Measurements from ENCODE around the gene OPN3.

The OPN3 gene

GRCh38 chr1:241617426-241617825, 22.7 kb downstream of the OPN3 start:
- no peak overlapping the region for H3K27ac Mint-ChIP-seq
- CTCF ChIA-PET: interaction anchor here (0.9 to 1.2 kb wide), 2 partner anchors 10 to 225 kb away, joined by 5 to 6 read pairs; no protein-coding TSS in a partner anchor
- H3K4me1 Mint-ChIP-seq: no peaks in the 10 kb centered on the region
- no peaks in the 10 kb centered on the region for H3K9me3 Mint-ChIP-seq
- H3K27me3 Mint-ChIP-seq: no peaks in the 10 kb centered on the region
- H3K4me3 Mint-ChIP-seq: no peak overlapping the region
- no peak for DNase-seq
- H3K36me3 Mint-ChIP-seq: no peaks in the 10 kb centered on the region

GRCh38 chr1:241615043-241615974, 24.9 kb downstream of the OPN3 start:
- no peaks in the 10 kb centered on the region for H3K36me3 Mint-ChIP-seq
- H3K27ac Mint-ChIP-seq: no peak overlapping the region
- no peak overlapping the region for H3K4me3 Mint-ChIP-seq
- no peak for DNase-seq
- H3K4me1 Mint-ChIP-seq: no peaks in the 10 kb centered on the region
- H3K9me3 Mint-ChIP-seq: no peaks in the 10 kb centered on the region
- CTCF ChIA-PET: no interaction called here
- H3K27me3 Mint-ChIP-seq: no peaks in the 10 kb centered on the region

GRCh38 chr1:241614572-241614971, 25.6 kb downstream of the OPN3 start:
- no peak overlapping the region for H3K4me3 Mint-ChIP-seq
- no peaks in the 10 kb centered on the region for H3K27me3 Mint-ChIP-seq
- H3K36me3 Mint-ChIP-seq: no peaks in the 10 kb centered on the region
- H3K4me1 Mint-ChIP-seq: no peaks in the 10 kb centered on the region
- no peaks in the 10 kb centered on the region for H3K9me3 Mint-ChIP-seq
- CTCF ChIA-PET: no interaction called here
- DNase-seq: no peak
- H3K27ac Mint-ChIP-seq: no peak overlapping the region

- Mint-ChIP-seq H3K4me3 (no peak overlapping the region), H3K27ac (no peak overlapping the region), H3K4me1 (no peaks in the 10 kb centered on the region), H3K36me3 (no peaks in the 10 kb centered on the region), H3K27me3 (no peaks in the 10 kb centered on the region), H3K9me3 (no peaks in the 10 kb centered on the region)
- DNase-seq: no peak
- CTCF ChIA-PET: no interaction called here
Measured at GRCh38 chr1:241614144-241614543, 26.0 kb downstream of the OPN3 start.

- no peaks in the 10 kb centered on the region for H3K27me3 Mint-ChIP-seq
- DNase-seq: no peak
- no peaks in the 10 kb centered on the region for H3K4me1 Mint-ChIP-seq
- H3K9me3 Mint-ChIP-seq: no peaks in the 10 kb centered on the region
- H3K4me3 Mint-ChIP-seq: no peak overlapping the region
- CTCF ChIA-PET: interaction anchor here (0.6 to 2.8 kb wide), 6 partner anchors 14 to 403 kb away, joined by 3 to 26 read pairs (median 3); partner anchors contain the start of gene MAP1LC3C
- H3K36me3 Mint-ChIP-seq: no peaks in the 10 kb centered on the region
- H3K27ac Mint-ChIP-seq: no peak overlapping the region
Measured at GRCh38 chr1:241612533-241613477, 27.4 kb downstream of the OPN3 start.

GRCh38 chr1:241611736-241612135, 28.4 kb downstream of the OPN3 start:
- CTCF ChIA-PET: interaction anchor here (0.6 to 3.4 kb wide), 19 partner anchors 9 to 388 kb away, joined by 3 to 26 read pairs (median 4); partner anchors contain the start of genes KMO and MAP1LC3C

GRCh38 chr1:241611063-241611462, 29.1 kb downstream of the OPN3 start:
- no peaks in the 10 kb centered on the region for H3K9me3 Mint-ChIP-seq
- H3K36me3 Mint-ChIP-seq: no peaks in the 10 kb centered on the region
- peak; percentile 25 for DNase-seq
- no peaks in the 10 kb centered on the region for H3K27me3 Mint-ChIP-seq
- no peak overlapping the region for H3K4me3 Mint-ChIP-seq
- H3K4me1 Mint-ChIP-seq: no peaks in the 10 kb centered on the region
- CTCF ChIA-PET: interaction anchor here (0.6 to 3.4 kb wide), 26 partner anchors 8 to 389 kb away, joined by 3 to 26 read pairs (median 4); partner anchors contain the start of genes EXO1, KMO and MAP1LC3C
- no peak overlapping the region for H3K27ac Mint-ChIP-seq

More at GRCh38 chr1:241611736-241612135, 28.4 kb downstream of the OPN3 start:
- no peak for DNase-seq
- Mint-ChIP-seq H3K4me1 (no peaks in the 10 kb centered on the region), H3K27me3 (no peaks in the 10 kb centered on the region), H3K27ac (no peak overlapping the region), H3K9me3 (no peaks in the 10 kb centered on the region), H3K4me3 (no peak overlapping the region), H3K36me3 (no peaks in the 10 kb centered on the region)

- no peak overlapping the region for H3K27ac Mint-ChIP-seq
- DNase-seq: no peak
- no peaks in the 10 kb centered on the region for H3K36me3 Mint-ChIP-seq
- no peak overlapping the region for H3K4me3 Mint-ChIP-seq
- no peaks in the 10 kb centered on the region for H3K27me3 Mint-ChIP-seq
- no peaks in the 10 kb centered on the region for H3K9me3 Mint-ChIP-seq
- no peaks in the 10 kb centered on the region for H3K4me1 Mint-ChIP-seq
- CTCF ChIA-PET: interaction anchor here (0.6 to 3.4 kb wide), 25 partner anchors 7 to 390 kb away, joined by 3 to 26 read pairs (median 4); partner anchors contain the start of genes EXO1, KMO and MAP1LC3C
Measured at GRCh38 chr1:241610056-241610815, 29.9 kb downstream of the OPN3 start.

- Mint-ChIP-seq H3K36me3 (no peaks in the 10 kb centered on the region), H3K9me3 (no peaks in the 10 kb centered on the region), H3K4me3 (no peak overlapping the region), H3K27me3 (no peaks in the 10 kb centered on the region), H3K27ac (no peak overlapping the region), H3K4me1 (no peaks in the 10 kb centered on the region)
- CTCF ChIA-PET: interaction anchor here (2.2 to 3.4 kb wide), 2 partner anchors 13 to 19 kb away, joined by 8 to 22 read pairs; no protein-coding TSS in a partner anchor
- DNase-seq: no peak
Measured at GRCh38 chr1:241608379-241609033, 31.7 kb downstream of the OPN3 start.

GRCh38 chr1:241607497-241607896, 32.7 kb downstream of the OPN3 start:
- CTCF ChIA-PET: no interaction called here
- Mint-ChIP-seq H3K9me3 (no peaks in the 10 kb centered on the region), H3K4me3 (no peak overlapping the region), H3K4me1 (no peaks in the 10 kb centered on the region), H3K27me3 (no peaks in the 10 kb centered on the region), H3K27ac (no peak overlapping the region), H3K36me3 (peaks cover 2% of the 10 kb centered on the region)
- no peak for DNase-seq

- H3K27ac Mint-ChIP-seq: no peak overlapping the region
- no peak for DNase-seq
- CTCF ChIA-PET: no interaction called here
- H3K4me3 Mint-ChIP-seq: no peak overlapping the region
- H3K36me3 Mint-ChIP-seq: peaks cover 5% of the 10 kb centered on the region
- no peaks in the 10 kb centered on the region for H3K4me1 Mint-ChIP-seq
- H3K27me3 Mint-ChIP-seq: no peaks in the 10 kb centered on the region
- H3K9me3 Mint-ChIP-seq: no peaks in the 10 kb centered on the region
Measured at GRCh38 chr1:241606544-241606943, 33.6 kb downstream of the OPN3 start.

- CTCF ChIA-PET: interaction anchor here (1.2 to 1.6 kb wide), 2 partner anchors 21 to 393 kb away, joined by 3 read pairs; partner anchors contain the start of gene MAP1LC3C
- Mint-ChIP-seq H3K27me3 (no peaks in the 10 kb centered on the region), H3K27ac (no peak overlapping the region), H3K4me3 (no peak overlapping the region), H3K4me1 (no peaks in the 10 kb centered on the region), H3K9me3 (no peaks in the 10 kb centered on the region), H3K36me3 (peaks cover 5% of the 10 kb centered on the region)
- no peak for DNase-seq
Measured at GRCh38 chr1:241605146-241605805, 34.9 kb downstream of the OPN3 start.
